OCI-M2 (cell line): ENCODE measurements around the gene TCEANC2.
"Not testable (repeated sequence)": the region's sequence is repeated elsewhere in the genome, so short reads cannot be mapped to it uniquely, and the experiment has no call there.

Experiments
- DNase-seq: peaks from one replicate; lab custom pipeline; 2025; ENCODE audit not compliant: unreplicated experiment; lab: John Stamatoyannopoulos, UW

The TCEANC2 gene

DNA sequence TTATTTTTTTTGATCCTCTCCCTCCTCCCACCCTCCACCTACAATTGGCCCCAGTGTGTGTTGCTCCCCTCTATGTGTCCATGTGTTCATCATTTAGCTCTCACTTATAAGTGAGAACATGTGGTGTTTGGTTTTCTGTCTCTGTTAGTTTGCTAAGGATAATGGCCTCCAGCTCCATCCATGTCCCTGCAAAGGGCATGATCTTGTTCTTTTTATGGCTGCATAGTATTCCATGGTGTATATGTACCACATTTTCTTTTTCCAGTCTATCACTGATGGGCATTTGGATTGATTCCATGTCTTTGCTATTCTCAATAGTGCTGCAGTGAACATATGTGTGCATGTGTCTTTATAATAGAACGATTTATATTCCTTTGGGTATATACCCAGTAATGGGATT lies 28.6 kb upstream of the TCEANC2 start:
- not testable (repeated sequence) for DNase-seq

DNA sequence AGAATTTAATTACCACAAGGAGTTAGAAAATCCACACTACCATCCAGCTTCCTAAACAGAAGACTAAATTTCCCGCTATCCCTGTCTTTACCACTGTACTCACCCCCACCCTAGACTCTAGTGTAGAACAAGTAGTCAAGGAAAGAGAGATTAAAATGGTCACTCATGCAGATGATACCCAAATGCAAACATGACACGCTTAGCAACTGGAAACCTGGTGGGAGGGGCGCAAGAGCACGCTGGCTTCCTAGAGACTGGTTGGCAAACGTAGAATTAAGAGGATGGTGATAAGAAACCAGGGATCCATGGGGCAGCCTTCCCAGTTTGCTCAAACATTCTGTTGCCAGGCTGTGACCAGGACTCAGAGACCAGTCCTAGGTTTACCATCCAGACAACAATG lies 25.6 kb upstream of the TCEANC2 start:
- no peak for DNase-seq

DNA sequence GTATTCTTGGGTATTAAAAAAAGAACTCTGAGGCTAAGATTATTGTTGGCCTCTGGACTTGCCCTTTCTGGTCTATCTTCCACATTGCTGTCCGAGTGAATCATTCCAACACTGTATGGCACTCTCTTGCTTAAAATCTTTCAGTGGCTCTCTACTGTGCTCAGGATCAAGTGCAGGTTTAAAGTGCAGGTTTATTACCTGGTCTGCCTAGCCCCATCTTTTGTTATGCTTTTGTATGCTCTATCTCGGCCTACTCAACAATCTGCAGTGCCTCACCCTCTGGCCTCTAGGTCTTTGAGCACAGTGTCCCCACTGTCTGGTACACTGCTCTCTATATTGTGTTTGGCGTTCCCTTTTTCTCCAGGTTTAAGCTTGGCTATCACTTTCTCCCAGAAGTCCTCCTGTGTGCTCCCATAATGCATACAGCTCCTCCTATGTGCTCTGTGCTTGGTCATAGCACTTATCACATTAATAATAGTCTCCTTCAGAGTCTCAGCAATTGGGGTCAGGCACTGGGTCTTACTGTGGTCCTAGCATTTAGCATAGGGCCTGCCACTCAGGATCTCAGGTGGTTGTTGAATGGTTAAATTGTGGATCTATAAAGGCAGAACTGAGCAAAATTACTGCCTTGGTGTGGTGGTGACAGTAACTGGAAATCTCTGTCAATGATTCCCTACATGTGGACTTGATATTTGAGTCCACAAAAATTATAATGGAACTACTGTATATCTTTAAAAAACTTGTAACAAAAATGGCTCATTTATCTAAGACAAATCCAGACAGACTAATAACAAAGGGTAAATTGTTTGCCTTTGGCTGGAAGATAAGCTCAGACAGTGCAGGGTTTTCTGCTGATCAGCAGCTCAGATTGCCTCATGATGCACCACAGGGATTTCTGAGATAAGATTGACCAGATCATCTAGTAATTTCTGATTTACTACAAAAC lies 24.8 kb upstream of the TCEANC2 start:
- no peak for DNase-seq

DNA sequence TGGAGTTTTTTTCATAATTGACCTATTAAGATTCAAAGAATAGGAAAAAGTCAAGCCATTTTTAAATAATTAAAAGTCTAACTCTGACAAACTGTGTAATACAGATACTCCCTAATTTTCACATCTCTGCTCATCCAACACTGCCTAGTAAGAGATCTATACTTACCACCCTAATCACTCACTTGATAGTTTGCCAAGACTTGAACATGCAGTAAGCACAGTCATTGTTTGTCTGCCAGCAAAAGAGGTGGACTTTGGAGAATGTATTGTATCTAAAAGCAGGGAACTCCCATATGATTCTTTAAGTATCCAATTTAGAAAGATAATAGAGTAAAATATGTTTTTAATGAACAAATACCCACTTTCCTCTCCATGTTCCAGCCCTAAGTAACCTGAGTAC lies 15.9 kb upstream of the TCEANC2 start:
- DNase-seq = no peak

DNA sequence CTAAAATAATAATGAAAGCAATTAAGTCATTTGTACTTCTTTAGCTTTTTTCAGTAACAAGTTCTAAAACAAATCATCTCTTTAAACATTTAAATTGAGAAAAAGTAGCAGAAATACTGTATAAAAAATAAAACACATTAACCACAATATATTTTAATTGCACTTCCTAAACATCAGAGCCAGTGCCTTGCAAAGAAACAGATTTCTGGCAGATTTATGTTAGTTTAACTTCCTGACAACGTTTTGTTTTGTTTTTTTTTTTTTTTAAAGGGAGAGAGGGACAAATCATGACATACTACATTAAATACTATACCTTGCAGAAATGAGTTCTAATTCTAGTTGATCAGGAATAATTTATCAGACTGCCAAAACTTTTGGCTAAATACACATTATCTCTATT lies 11.6 kb upstream of the TCEANC2 start:
- no peak for DNase-seq

DNA sequence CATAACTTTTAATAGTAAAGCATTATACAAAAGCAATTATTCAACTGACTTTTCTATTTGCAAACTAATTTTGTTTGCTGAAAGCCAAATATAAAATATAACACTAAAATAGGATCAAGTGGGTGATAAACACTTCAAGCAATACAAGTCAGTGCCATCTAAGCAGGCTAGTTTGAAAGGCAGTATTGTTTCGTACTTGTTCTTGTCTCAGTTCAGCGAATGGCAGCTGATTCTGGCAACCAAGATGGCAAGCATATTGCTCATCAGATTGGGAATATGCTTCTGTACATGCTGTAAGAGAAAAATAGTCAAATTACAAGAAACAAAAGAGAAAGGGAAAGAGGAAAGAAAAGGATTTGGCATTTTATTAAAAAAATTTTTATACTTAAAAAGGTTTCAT lies 7.9 kb upstream of the TCEANC2 start:
- DNase-seq = no peak

DNA sequence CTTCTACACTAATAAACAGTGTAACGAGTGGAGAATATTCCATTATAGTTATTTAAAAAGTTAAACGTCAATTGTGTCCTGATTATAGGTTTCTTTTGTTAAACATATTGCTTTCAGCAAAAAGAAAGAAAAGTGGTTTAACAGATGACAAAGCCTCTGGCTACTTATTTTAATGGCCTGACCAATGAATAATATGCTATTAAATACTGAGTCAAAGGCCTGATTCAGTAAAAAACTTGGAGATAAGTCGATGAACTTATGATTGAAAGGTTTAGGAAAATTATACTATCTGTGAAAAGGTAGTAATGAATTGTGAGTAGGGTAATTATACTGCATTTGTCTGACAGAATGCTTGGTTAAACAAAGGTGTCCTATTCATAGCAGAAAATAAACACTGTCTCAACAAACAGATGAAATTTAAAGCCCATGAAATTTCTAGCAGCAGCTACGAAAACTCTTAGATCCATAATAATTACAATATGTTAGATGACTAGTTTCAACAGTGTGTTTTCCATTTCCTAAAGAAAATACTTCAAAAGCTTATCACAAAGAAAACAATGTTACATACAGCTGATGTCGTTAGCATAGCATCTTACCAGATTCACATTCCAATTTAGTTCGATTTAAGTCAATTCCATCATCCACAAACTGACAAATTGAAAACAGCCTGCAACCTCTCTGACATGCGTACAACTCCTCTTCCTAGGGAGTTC lies 6.6 kb upstream of the TCEANC2 start:
- DNase-seq = no peak

DNA sequence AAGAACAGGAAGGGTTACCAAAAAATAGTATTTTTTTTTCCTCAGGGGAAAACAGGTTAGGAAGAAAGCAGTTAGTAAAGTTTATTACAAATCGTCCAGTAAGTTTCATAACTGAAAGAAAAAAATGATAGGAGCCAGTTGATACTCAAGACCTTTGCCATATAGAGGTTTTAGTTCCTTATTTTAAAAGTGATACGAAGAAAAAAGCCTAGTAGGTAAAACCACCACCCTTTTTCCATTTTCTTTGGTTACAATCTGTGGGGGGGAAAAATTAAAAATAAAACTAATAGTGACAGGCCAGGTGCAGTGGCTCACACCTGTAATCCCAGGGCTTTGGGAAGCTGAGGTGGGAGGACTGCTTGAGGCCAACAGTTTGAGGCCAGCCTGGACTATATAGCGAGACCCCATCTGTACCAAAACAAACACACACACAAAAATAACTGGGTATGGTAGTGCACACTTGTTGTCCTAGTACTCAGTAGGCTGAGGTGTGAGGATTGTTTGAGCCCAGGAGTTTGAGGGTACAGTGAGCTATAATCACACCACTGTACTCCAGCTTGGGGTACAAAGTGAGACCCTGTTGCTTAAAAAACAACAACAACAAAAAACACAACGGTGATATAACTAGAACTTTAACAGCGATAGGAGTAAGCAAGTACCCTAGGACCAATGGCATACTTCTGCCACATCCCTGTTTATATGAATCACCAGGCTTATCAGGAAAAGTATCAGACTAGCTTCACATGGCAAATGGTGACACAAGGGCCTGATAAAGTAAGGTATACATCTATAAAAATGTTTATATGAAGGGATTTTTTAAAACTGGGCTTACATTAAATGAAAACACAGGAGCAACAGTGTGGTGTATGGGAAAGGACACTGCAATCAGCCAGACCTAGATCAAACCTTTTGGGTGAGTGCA lies 5.8 kb upstream of the TCEANC2 start:
- DNase-seq = no peak

DNA sequence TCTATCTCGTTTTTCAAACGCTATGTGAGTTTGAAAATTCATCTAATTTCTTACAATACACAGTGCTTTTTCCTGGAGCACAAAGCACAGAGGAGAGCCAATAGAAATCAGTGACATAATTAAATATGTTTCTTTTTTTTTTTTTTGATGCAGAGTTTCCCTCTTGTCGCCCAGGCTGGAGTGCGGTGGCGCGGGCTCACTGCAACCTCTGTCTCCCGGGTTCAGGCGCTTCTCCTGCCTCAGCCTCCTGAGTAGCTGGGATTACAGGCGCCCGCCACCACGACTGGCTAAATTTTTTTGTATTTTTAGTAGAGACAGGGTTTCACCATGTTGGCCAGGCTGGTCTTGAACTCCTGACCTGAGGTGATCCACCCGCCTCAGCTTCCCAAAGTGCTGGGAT lies 3.0 kb upstream of the TCEANC2 start:
- DNase-seq = not testable (repeated sequence)

DNA sequence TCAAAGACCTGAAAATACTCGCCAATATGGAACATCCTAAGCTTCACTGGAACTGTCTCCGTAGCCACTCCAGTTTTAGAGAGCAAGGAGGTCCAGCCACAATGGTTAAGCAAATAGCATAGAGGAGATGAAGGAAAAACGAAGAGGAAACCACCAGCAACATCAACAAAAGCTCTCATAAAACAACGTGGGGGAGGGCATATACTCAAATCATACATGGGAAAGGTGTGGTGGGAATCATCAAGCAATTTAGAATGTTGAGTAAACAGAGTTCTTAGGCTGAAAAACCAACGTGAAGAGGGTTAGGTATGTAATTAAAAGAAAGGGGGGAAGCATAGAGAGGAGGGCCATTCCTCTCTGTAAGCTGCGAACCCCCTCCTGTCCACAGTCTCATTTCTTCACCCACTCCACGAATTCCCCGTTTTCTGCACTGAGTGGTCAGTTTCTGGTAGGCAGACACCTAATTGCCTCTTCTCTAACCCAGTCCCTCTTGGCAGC lies 1.4 kb upstream of the TCEANC2 start:
- DNase-seq = no peak

DNA sequence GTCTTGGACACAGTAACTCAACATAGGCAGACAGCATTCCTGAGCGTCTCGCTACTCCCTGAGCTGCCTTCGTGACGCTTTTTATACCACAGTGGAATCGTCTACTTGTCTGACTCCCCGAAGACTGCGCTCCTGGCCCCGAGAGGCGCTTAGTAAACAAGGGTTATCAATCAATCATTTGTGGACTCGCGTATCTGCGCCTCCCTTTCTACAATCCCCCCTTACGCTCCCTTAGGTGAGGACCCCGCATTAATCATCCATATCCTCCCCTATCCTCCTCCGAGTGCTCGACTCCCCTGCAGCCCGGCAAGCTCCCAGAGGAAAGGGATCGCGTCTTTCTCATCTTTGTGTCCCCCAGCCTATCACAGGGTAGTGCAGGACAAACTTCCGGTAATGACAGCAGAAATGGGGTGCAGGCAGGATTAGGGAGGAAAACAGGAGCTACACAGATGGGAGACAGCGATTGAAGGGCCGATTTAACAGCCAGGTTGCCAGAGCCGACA lies 926 bp upstream of the TCEANC2 start:
- no peak for DNase-seq

DNA sequence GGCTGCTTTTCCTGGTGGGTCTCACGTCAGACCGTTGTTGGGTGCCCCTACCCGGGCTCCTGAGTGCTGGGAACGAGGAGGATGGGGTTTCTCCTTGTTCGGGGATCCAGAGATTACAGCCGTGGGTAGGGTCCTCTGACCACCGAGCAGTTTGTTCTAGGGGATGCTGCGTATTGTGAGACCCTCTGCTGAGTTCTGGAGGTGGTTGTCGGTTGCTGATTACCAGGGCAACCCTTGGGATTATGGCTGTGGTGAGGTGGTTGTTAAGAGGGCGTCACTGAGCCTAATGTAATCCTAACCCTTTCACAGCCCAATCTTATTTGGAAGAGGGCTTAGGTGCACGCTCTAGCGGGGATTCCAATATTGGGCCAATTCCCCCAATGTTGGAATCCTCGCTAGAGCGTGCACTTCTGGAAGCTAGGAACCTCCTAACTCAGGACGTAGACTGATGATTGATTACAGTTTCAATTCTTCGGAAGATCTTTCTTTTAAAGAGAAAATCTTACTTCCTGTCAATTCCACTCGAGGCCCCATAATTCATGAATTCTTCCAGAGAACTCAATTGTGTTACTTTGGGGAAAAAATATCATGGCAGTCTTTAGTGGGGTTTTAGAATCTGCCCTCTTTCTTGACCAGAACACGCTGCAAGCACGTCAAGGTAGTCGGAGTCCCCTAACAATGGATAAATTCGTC lies 483 bp downstream of the TCEANC2 start:
- no peak for DNase-seq

DNA sequence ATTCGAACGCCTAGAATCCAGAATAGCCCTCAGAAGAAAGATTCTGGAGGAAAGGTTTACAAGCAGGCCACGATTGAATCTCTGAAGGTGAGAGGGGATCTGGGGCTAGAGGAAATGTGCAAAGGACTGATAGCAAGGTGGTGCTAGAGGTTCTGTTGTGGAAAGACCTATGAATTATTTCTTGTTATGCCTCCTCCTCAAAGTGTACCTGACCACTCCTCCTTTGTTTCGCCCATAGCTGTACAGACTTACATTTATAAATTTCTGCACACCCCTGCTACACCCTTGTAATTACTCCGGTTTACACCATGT lies 986 bp downstream of the TCEANC2 start:
- no peak for DNase-seq

DNA sequence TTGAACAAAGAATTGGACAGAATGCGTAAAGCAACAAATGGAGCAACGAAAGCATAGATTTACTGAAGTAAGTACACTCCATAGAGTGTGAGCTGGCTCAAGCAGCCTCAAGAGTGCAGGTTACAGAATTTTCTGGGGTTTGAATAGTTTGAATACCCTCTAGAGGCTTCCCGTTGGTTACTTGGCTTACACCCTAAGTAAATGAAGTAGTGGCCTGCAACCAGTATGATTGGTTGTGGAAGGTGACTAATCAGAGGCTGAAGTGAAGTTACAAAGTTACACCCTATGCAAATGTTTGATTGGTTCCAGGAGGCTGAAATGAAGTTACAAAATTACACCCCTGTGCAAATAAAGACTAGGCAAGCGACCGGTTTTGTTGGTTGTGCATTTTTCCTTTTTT lies 10.9 kb downstream of the TCEANC2 start:
- DNase-seq = no peak

DNA sequence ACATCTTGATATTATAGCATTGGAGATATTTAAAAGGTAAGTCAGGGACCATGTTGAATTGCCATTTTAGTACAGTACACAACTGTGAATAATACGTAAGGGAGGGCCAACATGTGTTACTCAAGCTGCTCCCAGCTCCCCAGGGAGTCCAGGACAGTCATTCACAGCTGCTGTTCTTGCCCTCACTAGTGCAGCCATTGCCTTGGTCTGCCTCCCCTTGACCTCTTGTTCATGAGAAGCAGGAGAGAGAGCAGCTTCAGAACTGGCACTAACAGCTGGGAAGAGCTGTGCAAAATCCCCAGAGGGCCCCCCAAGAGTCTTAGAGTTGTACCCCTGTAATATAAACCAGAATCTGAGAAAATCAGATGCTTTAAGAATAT lies 16.4 kb downstream of the TCEANC2 start:
- DNase-seq = no peak

DNA sequence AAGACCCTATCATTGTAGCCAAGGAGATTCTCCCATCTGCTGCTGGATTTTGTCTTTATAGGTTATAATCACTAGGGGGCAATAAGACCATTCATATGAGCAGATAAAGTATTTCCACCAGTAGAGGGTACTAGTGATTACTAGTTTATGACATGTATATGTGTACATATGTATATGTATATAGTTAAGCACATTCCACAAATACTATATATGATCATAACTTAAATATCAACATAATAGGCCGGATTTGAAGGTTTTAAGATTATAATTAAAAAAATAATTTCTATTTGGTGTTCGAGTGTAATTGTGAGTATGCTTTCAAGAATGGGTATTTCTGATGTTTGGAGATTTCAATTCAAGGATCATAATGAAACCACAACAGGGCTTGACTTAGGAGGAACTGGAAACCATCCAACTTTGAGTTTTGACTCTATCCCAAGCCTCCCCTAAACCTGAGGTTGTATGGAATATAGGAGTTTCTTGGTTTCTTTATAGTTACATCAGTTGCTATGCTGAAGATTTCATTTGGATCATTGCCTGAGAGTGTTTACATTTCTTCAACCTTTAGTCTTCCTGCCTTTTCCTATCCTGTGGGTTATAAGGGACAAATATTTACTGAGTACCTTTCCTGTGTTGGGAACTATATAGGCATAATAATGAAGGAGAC lies 16.9 kb downstream of the TCEANC2 start:
- DNase-seq = peak; percentile 36

DNA sequence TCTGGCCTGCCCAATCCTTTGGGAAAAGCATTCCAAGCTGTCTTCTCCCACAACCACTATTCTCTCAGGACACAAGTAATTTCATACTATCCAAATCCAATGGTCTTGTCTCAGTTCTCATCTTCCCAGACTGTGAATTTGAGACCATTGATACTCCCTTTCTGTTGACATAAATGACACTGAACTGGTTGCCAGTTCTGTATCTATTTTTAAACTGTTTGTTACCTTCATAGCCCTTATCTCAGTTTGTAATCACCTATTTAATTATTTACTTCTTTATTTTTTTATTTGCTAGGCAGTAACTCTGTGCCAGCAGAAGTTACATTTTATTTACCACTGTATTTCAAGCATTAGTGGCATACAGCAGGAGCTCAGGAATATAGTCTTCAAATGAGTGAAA lies 24.0 kb downstream of the TCEANC2 start:
- no peak for DNase-seq

DNA sequence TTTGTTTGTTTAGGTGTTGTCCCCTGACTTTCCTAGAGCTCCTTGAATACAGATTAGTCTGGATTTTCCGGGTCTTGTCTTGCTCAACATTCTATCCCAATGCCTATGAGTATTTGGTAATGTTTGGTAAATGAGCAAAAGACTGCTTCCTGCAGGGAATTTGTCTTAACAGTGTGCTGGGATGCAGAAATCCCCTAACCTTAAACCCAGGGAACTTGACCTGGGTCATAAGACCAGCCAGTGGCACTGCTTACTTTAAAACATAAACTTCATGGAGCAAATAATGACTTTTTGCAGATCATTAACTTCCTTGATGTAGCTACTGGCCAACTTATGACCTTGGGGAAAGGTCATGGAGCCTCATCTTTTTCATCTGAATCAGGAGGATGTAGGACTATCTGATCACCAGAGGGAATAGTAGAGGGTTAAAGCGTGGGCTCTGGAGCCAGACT lies 27.2 kb downstream of the TCEANC2 start:
- DNase-seq = no peak

DNA sequence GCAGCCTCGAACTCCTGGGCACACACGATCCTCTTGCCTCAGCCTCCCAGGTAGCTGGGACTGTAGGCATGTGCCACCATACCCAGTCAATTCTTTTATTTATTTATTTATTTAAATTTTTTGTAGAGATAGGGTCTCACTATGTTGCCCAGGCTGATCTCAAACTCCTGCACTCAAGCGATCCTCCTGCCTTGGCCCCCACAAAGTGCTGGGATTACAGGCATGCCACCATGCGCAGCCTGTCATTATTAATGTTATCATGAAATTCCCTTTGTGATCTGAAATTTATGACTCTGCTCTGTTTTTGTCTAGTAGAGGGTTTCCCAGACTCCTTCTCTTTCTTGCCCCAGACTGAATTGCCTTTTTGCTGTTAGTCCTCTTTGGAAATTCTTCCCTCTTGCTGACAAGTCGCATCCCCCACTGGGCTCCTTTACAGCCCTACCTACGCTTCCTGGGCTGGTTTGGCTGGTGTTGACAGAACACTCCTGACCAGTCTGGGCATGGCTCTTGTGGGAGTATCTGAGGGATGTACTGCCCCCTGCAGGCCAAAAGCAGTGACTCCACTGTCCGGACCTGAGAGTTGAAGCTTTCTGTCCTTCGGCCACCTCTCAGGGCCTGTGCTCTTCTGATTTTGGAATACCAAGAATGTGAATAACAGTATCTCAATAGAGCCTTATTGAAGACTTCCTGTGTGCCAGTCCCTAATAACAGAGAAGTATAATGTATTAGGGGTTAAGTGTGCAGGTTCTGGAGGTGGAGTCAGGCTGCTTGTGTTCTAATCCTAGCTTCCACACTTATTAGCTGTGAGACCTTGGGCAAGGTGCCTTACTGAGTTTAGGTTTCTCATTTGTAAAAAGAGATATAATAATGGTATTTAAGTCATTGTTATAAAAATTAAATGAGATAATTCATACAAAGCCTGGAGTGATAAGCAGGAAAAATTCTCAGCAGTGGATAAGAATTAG lies 28.2 kb downstream of the TCEANC2 start:
- DNase-seq = no peak
